CD4-positive, alpha-beta memory T cell (primary cell): ENCODE data around the gene BCL2L12. TPM values are rescaled to one million over a fixed set of nuclear protein-coding genes. Genes with fewer than 3 reads are reported as not detected.

Experiments
- CTCF ChIA-PET: fragments of 350-600 bp; sonication (Branson Sonifier 250); formaldehyde crosslinking; loops from one replicate; lab custom pipeline; 2021; ENCODE audit warnings: inconsistent platforms; ENCODE audit not compliant: partially characterized antibody; lab: Charles Lee
- POLR2A ChIA-PET: fragments of 350-600 bp; sonication (Branson Sonifier 250); formaldehyde crosslinking; loops from one replicate; lab custom pipeline; 2021; ENCODE audit not compliant: partially characterized antibody; lab: Charles Lee
- DNase-seq, 5 donors: peaks; one replicate each; pipeline versions ENCODE4 v3.0.0 to v3.0.0-alpha.2; 2020 to 2022; ENCODE audit warnings: mixed read lengths in 1 of 5
- H3K27ac ChIP-seq: one replicate; pipeline ENCODE4 v1.7.0; 2013; ENCODE audit warnings: low read depth, low read length
- H3K27me3 ChIP-seq: 2 replicates; pipeline ENCODE4 v1.7.0; 2013; ENCODE audit warnings: mild to moderate bottlenecking, low read length, moderate library complexity; ENCODE audit not compliant: insufficient read depth
- H3K36me3 ChIP-seq: 2 replicates; pipeline ENCODE4 v1.7.0; 2013; ENCODE audit warnings: mild to moderate bottlenecking, low read length, moderate library complexity; ENCODE audit not compliant: insufficient read depth
- H3K4me1 ChIP-seq: 2 replicates; pipeline ENCODE4 v1.7.0; 2013; ENCODE audit warnings: mild to moderate bottlenecking, low read length, moderate library complexity; ENCODE audit not compliant: insufficient read depth
- H3K4me3 ChIP-seq, 2 donors: one replicate each; pipeline ENCODE4 v1.7.0; 2013; ENCODE audit warnings: low read length in 2 of 2, mild to moderate bottlenecking in 1 of 2
- H3K9me3 ChIP-seq, 2 donors: one replicate each; pipeline ENCODE4 v1.7.0; 2013; ENCODE audit warnings: low read length in 2 of 2, control low read depth in 1 of 2; ENCODE audit not compliant: control insufficient read depth in 1 of 2
- H3K27ac Mint-ChIP-seq, 7 donors: one replicate each; pipeline ENCODE4 v1.8.0; 2020 to 2021; ENCODE audit warnings: mixed read lengths in 7 of 7, mild to moderate bottlenecking in 6 of 7, inconsistent platforms in 3 of 7, moderate library complexity in 3 of 7
- H3K27me3 Mint-ChIP-seq, 2 donors: one replicate each; pipeline ENCODE4 v1.8.0; 2020 to 2021; ENCODE audit warnings: mixed read lengths in 2 of 2
- H3K36me3 Mint-ChIP-seq, 2 donors: one replicate each; pipeline ENCODE4 v1.8.0; 2020 to 2021; ENCODE audit warnings: mixed read lengths in 2 of 2, inconsistent platforms in 1 of 2, mild to moderate bottlenecking in 1 of 2
- H3K4me1 Mint-ChIP-seq, 4 donors: one replicate each; pipeline ENCODE4 v1.8.0; 2020 to 2021; ENCODE audit warnings: mixed read lengths in 4 of 4, mild to moderate bottlenecking in 1 of 4
- H3K4me3 Mint-ChIP-seq, 8 donors: one replicate each; pipeline ENCODE4 v1.8.0; 2020 to 2021; ENCODE audit warnings: mixed read lengths in 8 of 8, mild to moderate bottlenecking in 7 of 8, moderate library complexity in 6 of 8, inconsistent platforms in 3 of 8
- H3K9me3 Mint-ChIP-seq, 8 donors: one replicate each; pipeline ENCODE4 v1.8.0; 2020 to 2021; ENCODE audit warnings: mixed read lengths in 8 of 8, mild to moderate bottlenecking in 5 of 8, inconsistent platforms in 3 of 8, moderate library complexity in 1 of 8
- intact Hi-C: fragments of 100-400 bp; cut with micrococcal nuclease; formaldehyde crosslinking; loops from one replicate; pipeline ENCODE4 v1.15.1; 2023
- polyA plus RNA-seq, 2 donors: library from polyadenylated mRNA; unstranded; fragments of 300-500 nt; fragmentation: Illumina TruSeq; gene quantifications; one replicate each; pipeline ENCODE4 v1.2.3, GENCODE V29; 2021
- total RNA-seq, 2 experiments: library from RNA; stranded (reverse); gene quantifications; one replicate each; pipeline ENCODE4 v1.2.3, GENCODE V29; 2021

Gene BCL2L12
- total and polyA plus RNA-seq, 4 experiments from 2014 or later, result 16.3 to 22.1 (median 19.5) TPM

GRCh38 chr19:49684251-49684982 lies 18.7 kb downstream of the BCL2L12 start:
- no peak overlapping the region for H3K4me3 Mint-ChIP-seq
- no peak overlapping the region for H3K4me3 ChIP-seq
- no peaks in the 10 kb centered on the region for H3K9me3 ChIP-seq
- H3K36me3 ChIP-seq, result peaks cover 34% of the 10 kb centered on the region
- H3K4me1 Mint-ChIP-seq, result peaks cover 6 to 22% (median 13%) of the 10 kb centered on the region in 4 donors
- ChIA-PET POLR2A (no interaction called here), CTCF (interaction anchor here (0.7 to 1.8 kb wide), 4 partner anchors 12 to 114 kb away, joined by 3 to 4 read pairs (median 3); no protein-coding TSS in a partner anchor)
- no peak overlapping the region for H3K27ac ChIP-seq
- peaks cover 26 to 44% of the 10 kb centered on the region in 2 donors for H3K36me3 Mint-ChIP-seq
- no peaks in the 10 kb centered on the region for H3K27me3 ChIP-seq
- peak in 2 of 5 donors; percentile 26 to 37 for DNase-seq
- H3K27ac Mint-ChIP-seq, result peak overlapping the region in 1 of 7 donors; percentile 48
- peaks cover 22% of the 10 kb centered on the region for H3K4me1 ChIP-seq
- intact Hi-C loops, result no loop called here
- no peaks in the 10 kb centered on the region for H3K9me3 Mint-ChIP-seq
- no peaks in the 10 kb centered on the region for H3K27me3 Mint-ChIP-seq

- H3K27me3 Mint-ChIP-seq, result no peaks in the 10 kb centered on the region
- H3K9me3 Mint-ChIP-seq, result no peaks in the 10 kb centered on the region
- Histone ChIP-seq H3K4me1 (peaks cover 22% of the 10 kb centered on the region), H3K27ac (no peak overlapping the region), H3K9me3 (no peaks in the 10 kb centered on the region), H3K4me3 (no peak overlapping the region), H3K36me3 (peaks cover 34% of the 10 kb centered on the region), H3K27me3 (no peaks in the 10 kb centered on the region)
- no peak for DNase-seq
- intact Hi-C loops, result no loop called here
- ChIA-PET POLR2A (interaction anchor here (0.6 kb wide), 1 partner anchor 10 kb away, joined by 3 read pairs; no protein-coding TSS in a partner anchor), CTCF (interaction anchor here (1.0 to 1.8 kb wide), 5 partner anchors 11 to 182 kb away, joined by 3 to 4 read pairs (median 3); no protein-coding TSS in a partner anchor)
- no peak overlapping the region for H3K4me3 Mint-ChIP-seq
- no peak overlapping the region for H3K27ac Mint-ChIP-seq
- H3K4me1 Mint-ChIP-seq, result peaks cover 2 to 20% (median 12%) of the 10 kb centered on the region in 4 donors
- peaks cover 26 to 45% of the 10 kb centered on the region in 2 donors for H3K36me3 Mint-ChIP-seq
These were observed 19.3 kb downstream of the BCL2L12 start for GRCh38 chr19:49684983-49685553.

- no peak overlapping the region for H3K4me3 Mint-ChIP-seq
- H3K4me1 Mint-ChIP-seq, result peaks cover 9 to 20% (median 15%) of the 10 kb centered on the region in 4 donors
- no peaks in the 10 kb centered on the region for H3K9me3 ChIP-seq
- H3K9me3 Mint-ChIP-seq, result no peaks in the 10 kb centered on the region
- no peaks in the 10 kb centered on the region for H3K27me3 ChIP-seq
- peak in 1 of 5 donors; percentile 12 for DNase-seq
- intact Hi-C loops, result no loop called here
- H3K27me3 Mint-ChIP-seq, result peaks cover 5 to 7% of the 10 kb centered on the region in 2 donors
- no peak overlapping the region for H3K27ac ChIP-seq
- H3K4me1 ChIP-seq, result peaks cover 22% of the 10 kb centered on the region
- CTCF ChIA-PET, result interaction anchor here (1.4 to 1.8 kb wide), 3 partner anchors 10 to 183 kb away, joined by 3 to 4 read pairs (median 4); no protein-coding TSS in a partner anchor
- POLR2A ChIA-PET, result interaction anchor here (0.6 kb wide), 1 partner anchor 9 kb away, joined by 3 read pairs; no protein-coding TSS in a partner anchor
- peaks cover 26 to 45% of the 10 kb centered on the region in 2 donors for H3K36me3 Mint-ChIP-seq
- H3K27ac Mint-ChIP-seq, result no peak overlapping the region
- peaks cover 34% of the 10 kb centered on the region for H3K36me3 ChIP-seq
- no peak overlapping the region for H3K4me3 ChIP-seq
These were observed 20.2 kb downstream of the BCL2L12 start for GRCh38 chr19:49685845-49686332.

GRCh38 chr19:49686503-49687088 lies 20.9 kb downstream of the BCL2L12 start:
- peaks cover 6 to 12% of the 10 kb centered on the region in 2 donors for H3K27me3 Mint-ChIP-seq
- Histone ChIP-seq H3K4me1 (peaks cover 25% of the 10 kb centered on the region), H3K27me3 (no peaks in the 10 kb centered on the region), H3K4me3 (no peak overlapping the region), H3K9me3 (no peaks in the 10 kb centered on the region), H3K27ac (no peak overlapping the region), H3K36me3 (peaks cover 34% of the 10 kb centered on the region)
- intact Hi-C loops, result no loop called here
- peak in 1 of 5 donors; percentile 15 for DNase-seq
- peaks cover 12 to 24% (median 18%) of the 10 kb centered on the region in 4 donors for H3K4me1 Mint-ChIP-seq
- H3K27ac Mint-ChIP-seq, result no peak overlapping the region
- ChIA-PET POLR2A (no interaction called here), CTCF (interaction anchor here (1.4 to 1.6 kb wide), 2 partner anchors 94 to 184 kb away, joined by 3 to 4 read pairs; no protein-coding TSS in a partner anchor)
- H3K36me3 Mint-ChIP-seq, result peaks cover 25 to 44% of the 10 kb centered on the region in 2 donors
- no peaks in the 10 kb centered on the region for H3K9me3 Mint-ChIP-seq
- H3K4me3 Mint-ChIP-seq, result no peak overlapping the region

- POLR2A ChIA-PET, result interaction anchor here (0.6 to 1.1 kb wide), 2 partner anchors 8 to 29 kb away, joined by 3 to 4 read pairs; no protein-coding TSS in a partner anchor
- Mint-ChIP-seq H3K9me3 (no peaks in the 10 kb centered on the region), H3K27me3 (peaks cover 6 to 13% of the 10 kb centered on the region in 2 donors), H3K27ac (peak overlapping the region in 1 of 7 donors; percentile 41), H3K36me3 (peaks cover 20 to 41% of the 10 kb centered on the region in 2 donors), H3K4me1 (peaks cover 12 to 23% (median 18%) of the 10 kb centered on the region in 4 donors), H3K4me3 (no peak overlapping the region)
- H3K9me3 ChIP-seq, result no peaks in the 10 kb centered on the region
- CTCF ChIA-PET, result no interaction called here
- intact Hi-C loops, result no loop called here
- DNase-seq, result peak in 1 of 5 donors; percentile 25
- H3K4me1 ChIP-seq, result peaks cover 27% of the 10 kb centered on the region
- no peak overlapping the region for H3K27ac ChIP-seq
- H3K36me3 ChIP-seq, result peaks cover 29% of the 10 kb centered on the region
- no peak overlapping the region for H3K4me3 ChIP-seq
- H3K27me3 ChIP-seq, result peaks cover under 1% of the 10 kb centered on the region
These were observed 21.4 kb downstream of the BCL2L12 start for GRCh38 chr19:49687150-49687549.

- no peak overlapping the region for H3K27ac ChIP-seq
- Mint-ChIP-seq H3K36me3 (peaks cover 15 to 36% of the 10 kb centered on the region in 2 donors), H3K9me3 (no peaks in the 10 kb centered on the region), H3K27me3 (peaks cover 8 to 13% of the 10 kb centered on the region in 2 donors), H3K4me1 (peaks cover 12 to 27% (median 17%) of the 10 kb centered on the region in 4 donors), H3K27ac (peak overlapping the region in 3 of 7 donors; percentile 8 to 77 (median 37)), H3K4me3 (no peak overlapping the region)
- DNase-seq, result peak in 1 of 5 donors; percentile 36
- intact Hi-C loops, result no loop called here
- peaks cover 4% of the 10 kb centered on the region for H3K27me3 ChIP-seq
- ChIA-PET CTCF (no interaction called here), POLR2A (interaction anchor here (0.6 to 1.1 kb wide), 2 partner anchors 9 to 28 kb away, joined by 3 to 4 read pairs; no protein-coding TSS in a partner anchor)
- H3K36me3 ChIP-seq, result peaks cover 25% of the 10 kb centered on the region
- H3K4me3 ChIP-seq, result no peak overlapping the region
- H3K9me3 ChIP-seq, result no peaks in the 10 kb centered on the region
- H3K4me1 ChIP-seq, result peaks cover 27% of the 10 kb centered on the region
These were observed 22.0 kb downstream of the BCL2L12 start for GRCh38 chr19:49687566-49688316.
